Measurements from ENCODE around the gene STRN. TPM values are rescaled to one million over a fixed set of nuclear protein-coding genes. Genes with fewer than 3 reads are reported as not detected.
A peak's percentile ranks its signal among the peaks of the same experiment; 100 is the strongest.
"Not testable (repeated sequence)": the region's sequence is repeated elsewhere in the genome, so short reads cannot be mapped to it uniquely, and the experiment has no call there.

The STRN gene
- total RNA-seq, 1 donor from 2014 or later: 33.1 TPM

DNA sequence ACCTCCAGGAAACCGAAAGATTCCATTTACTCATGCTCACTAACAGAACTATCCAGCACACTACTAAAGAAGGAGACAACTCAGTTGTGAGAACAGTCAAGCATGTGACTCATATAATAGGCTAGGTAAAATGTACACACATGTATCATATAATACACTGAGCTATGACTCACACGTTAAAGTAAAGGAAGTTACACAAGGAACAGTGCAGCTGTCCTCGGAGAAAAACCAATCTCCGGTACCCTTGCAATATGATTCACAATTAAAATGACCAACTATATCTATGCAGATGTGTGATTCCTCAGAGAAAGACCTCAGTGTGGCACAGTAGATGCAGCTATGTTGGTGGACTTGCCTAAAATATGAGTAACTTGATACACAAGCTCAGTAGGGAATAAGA, 76.5 kb downstream of the STRN start:
- H3K4me3 ChIP-seq: no peak overlapping the region
- H3K27me3 ChIP-seq: no peaks in the 10 kb centered on the region
- intact Hi-C loops (cut with DNase I): no loop called here
- ATAC-seq (peak; percentile 61), DNase-seq (no peak)
- H3K4me1 ChIP-seq: no peaks in the 10 kb centered on the region
- no peak overlapping the region for H3K27ac ChIP-seq
- peaks cover 39% of the 10 kb centered on the region for H3K36me3 ChIP-seq
- TF ChIP-seq, protein P1, sequence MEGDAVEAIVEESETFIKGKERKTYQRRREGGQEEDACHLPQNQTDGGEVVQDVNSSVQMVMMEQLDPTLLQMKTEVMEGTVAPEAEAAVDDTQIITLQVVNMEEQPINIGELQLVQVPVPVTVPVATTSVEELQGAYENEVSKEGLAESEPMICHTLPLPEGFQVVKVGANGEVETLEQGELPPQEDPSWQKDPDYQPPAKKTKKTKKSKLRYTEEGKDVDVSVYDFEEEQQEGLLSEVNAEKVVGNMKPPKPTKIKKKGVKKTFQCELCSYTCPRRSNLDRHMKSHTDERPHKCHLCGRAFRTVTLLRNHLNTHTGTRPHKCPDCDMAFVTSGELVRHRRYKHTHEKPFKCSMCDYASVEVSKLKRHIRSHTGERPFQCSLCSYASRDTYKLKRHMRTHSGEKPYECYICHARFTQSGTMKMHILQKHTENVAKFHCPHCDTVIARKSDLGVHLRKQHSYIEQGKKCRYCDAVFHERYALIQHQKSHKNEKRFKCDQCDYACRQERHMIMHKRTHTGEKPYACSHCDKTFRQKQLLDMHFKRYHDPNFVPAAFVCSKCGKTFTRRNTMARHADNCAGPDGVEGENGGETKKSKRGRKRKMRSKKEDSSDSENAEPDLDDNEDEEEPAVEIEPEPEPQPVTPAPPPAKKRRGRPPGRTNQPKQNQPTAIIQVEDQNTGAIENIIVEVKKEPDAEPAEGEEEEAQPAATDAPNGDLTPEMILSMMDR (IDR thresholded peaks at IDR 0.05): no peak
- no peaks in the 10 kb centered on the region for H3K9me3 ChIP-seq

DNA sequence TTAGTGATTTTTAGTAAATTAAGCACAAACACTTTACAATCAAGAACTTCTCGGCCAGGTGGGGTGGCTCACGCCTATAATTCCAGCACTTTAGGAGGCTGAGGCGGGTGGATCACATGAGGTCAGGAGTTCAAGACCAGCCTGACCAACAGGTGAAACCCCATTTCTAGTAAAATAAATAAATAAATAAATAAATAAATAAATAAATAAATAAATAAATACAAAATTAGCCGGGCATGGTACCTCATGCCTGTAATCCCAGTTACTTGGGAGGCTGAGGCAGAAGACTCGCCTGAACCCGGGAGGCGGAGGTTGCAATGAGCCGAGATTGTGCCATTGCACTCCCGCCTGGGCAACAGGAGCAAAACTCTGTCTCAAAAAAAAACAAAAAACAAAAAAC, 79.2 kb downstream of the STRN start:
- H3K27me3 ChIP-seq; H3K27ac ChIP-seq; DNase-seq; ATAC-seq; H3K4me3 ChIP-seq; intact Hi-C loops (cut with DNase I); H3K4me1 ChIP-seq; H3K9me3 ChIP-seq: not testable (repeated sequence)
- H3K36me3 ChIP-seq: peaks cover 42% of the 10 kb centered on the region

DNA sequence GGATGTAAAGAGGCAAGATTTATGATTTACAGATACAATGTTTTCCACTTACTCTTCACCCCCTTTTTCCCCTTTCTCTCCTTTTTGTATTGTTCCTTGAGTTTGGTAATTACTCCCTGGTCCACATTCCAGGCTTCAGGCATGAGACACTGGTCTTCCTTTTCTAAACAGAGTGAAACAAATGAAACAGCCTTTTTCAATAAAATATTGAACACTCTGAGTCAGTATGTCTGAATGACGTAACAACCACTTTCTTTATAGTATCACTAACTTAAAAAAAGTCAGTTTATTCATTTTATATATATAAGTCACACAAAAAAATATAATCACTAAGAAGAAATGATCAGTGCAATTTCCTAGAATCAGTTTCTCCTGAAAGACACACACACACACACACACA, 79.7 kb downstream of the STRN start:
- TF ChIP-seq, protein P1 (IDR thresholded peaks at IDR 0.05): no peak
- H3K36me3 ChIP-seq: peaks cover 45% of the 10 kb centered on the region
- H3K27ac ChIP-seq: no peak overlapping the region

DNA sequence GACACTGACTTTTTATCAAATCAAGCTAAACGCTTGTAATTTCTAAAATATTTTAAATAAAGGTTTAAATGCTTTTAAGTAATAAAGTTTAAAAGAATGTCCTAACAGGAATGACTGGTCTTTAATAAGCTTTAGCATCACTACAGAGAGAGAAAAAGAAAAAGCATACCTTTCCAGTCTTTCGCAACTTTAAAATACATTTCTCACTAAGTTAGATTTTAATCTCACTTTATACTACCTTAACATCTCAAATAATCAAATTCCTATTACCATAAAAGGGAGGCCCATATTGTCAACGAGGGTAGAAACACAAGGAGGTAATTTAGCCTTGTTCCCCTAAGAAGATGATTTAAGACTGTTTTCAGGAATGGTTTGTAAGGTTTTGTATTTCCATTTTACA, 80.7 kb downstream of the STRN start:
- TF ChIP-seq, protein P1 (IDR thresholded peaks at IDR 0.05): no peak
- peaks cover 52% of the 10 kb centered on the region for H3K36me3 ChIP-seq
- DNase-seq (no peak), ATAC-seq (no peak)
- H3K27ac ChIP-seq: no peak overlapping the region
- H3K27me3 ChIP-seq: no peaks in the 10 kb centered on the region
- intact Hi-C loops (cut with DNase I): no loop called here
- no peaks in the 10 kb centered on the region for H3K9me3 ChIP-seq
- H3K4me1 ChIP-seq: no peaks in the 10 kb centered on the region
- no peak overlapping the region for H3K4me3 ChIP-seq

More for the DNA sequence above, 79.7 kb downstream of the STRN start:
- DNase-seq (no peak), ATAC-seq (no peak)
- Histone ChIP-seq H3K4me1 (no peaks in the 10 kb centered on the region), H3K9me3 (no peaks in the 10 kb centered on the region), H3K27me3 (no peaks in the 10 kb centered on the region), H3K4me3 (no peak overlapping the region)
- intact Hi-C loops (cut with DNase I): no loop called here

GRCh38 chr2:36882532-36882931, 83.8 kb downstream of the STRN start:
- H3K36me3 ChIP-seq: peaks cover 70% of the 10 kb centered on the region
- DNase-seq (no peak), ATAC-seq (no peak)
- intact Hi-C loops (cut with DNase I): no loop called here
- H3K4me1 ChIP-seq: no peaks in the 10 kb centered on the region
- H3K27me3 ChIP-seq: no peaks in the 10 kb centered on the region
- H3K4me3 ChIP-seq: no peak overlapping the region
- TF ChIP-seq, protein P1 (IDR thresholded peaks at IDR 0.05): no peak
- H3K27ac ChIP-seq: no peak overlapping the region
- no peaks in the 10 kb centered on the region for H3K9me3 ChIP-seq

- Histone ChIP-seq H3K27me3 (no peaks in the 10 kb centered on the region), H3K36me3 (peaks cover 77% of the 10 kb centered on the region), H3K9me3 (no peaks in the 10 kb centered on the region), H3K4me3 (no peak overlapping the region), H3K4me1 (no peaks in the 10 kb centered on the region), H3K27ac (no peak overlapping the region)
- ATAC-seq: no peak
- intact Hi-C loops (cut with DNase I): no loop called here
- TF ChIP-seq, protein P1 (IDR thresholded peaks at IDR 0.05): no peak
- no peak for DNase-seq
These were observed 84.5 kb downstream of the STRN start for GRCh38 chr2:36881816-36882215.

All from upper lobe of right lung (tissue), 1 donor.